Fibroblast of lung (primary cell): ENCODE data around the gene TAT.

ENCODE experiments used
- EZH2 ChIP-seq: IDR thresholded peaks from 2 replicates; pipeline ENCODE4 v1.5.1; 2012; ENCODE audit warnings: low read length, control low read depth, mild to moderate bottlenecking; ENCODE audit errors: missing control alignments
- TF ChIP-seq, protein P1 (sequence below), 2 donors: IDR thresholded peaks in 1 of 2; conservative IDR thresholded peaks in 1 of 2; 1 replicate in 1 of 2; 2 replicates in 1 of 2; pipeline ENCODE4 v1.5.1; 2011 to 2012; ENCODE audit warnings: low read length in 2 of 2, control low read depth in 1 of 2, inconsistent platforms in 1 of 2, low read depth in 1 of 2, mild to moderate bottlenecking in 1 of 2

DNA sequence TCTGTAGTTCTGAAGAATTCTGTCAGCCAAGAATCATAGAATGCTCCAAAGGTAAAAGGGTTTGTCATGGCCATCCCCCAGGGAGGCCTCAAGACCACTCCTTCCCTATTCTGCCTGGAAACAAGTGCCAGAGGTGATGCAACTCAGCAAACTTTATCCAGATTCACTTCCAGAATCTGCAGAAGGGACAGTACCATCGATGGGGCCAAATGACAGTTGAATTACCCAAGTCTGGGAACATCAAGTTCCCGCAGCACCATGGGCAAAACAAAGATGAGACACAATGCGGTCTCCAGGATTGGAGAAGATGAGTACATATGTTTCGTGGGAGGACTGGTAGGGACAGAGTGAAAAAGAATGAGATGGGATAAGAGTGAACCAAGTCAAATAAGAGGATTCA lies 13.7 kb upstream of the TAT start:
- TF ChIP-seq, protein P1, sequence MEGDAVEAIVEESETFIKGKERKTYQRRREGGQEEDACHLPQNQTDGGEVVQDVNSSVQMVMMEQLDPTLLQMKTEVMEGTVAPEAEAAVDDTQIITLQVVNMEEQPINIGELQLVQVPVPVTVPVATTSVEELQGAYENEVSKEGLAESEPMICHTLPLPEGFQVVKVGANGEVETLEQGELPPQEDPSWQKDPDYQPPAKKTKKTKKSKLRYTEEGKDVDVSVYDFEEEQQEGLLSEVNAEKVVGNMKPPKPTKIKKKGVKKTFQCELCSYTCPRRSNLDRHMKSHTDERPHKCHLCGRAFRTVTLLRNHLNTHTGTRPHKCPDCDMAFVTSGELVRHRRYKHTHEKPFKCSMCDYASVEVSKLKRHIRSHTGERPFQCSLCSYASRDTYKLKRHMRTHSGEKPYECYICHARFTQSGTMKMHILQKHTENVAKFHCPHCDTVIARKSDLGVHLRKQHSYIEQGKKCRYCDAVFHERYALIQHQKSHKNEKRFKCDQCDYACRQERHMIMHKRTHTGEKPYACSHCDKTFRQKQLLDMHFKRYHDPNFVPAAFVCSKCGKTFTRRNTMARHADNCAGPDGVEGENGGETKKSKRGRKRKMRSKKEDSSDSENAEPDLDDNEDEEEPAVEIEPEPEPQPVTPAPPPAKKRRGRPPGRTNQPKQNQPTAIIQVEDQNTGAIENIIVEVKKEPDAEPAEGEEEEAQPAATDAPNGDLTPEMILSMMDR (conservative IDR thresholded peaks at IDR 0.05 in 1 of 2, IDR thresholded peaks at IDR 0.05 in 1 of 2; ENCODE audit: low read depth in 1 of 2, low read length in 2 of 2): no peak
- no peak for TF ChIP-seq EZH2
